ENCODE results near the gene FBXO3.

GRCh38 chr11:33708985-33709384 is 65.3 kb downstream of the FBXO3 start:
- TF ChIP-seq, protein P1, sequence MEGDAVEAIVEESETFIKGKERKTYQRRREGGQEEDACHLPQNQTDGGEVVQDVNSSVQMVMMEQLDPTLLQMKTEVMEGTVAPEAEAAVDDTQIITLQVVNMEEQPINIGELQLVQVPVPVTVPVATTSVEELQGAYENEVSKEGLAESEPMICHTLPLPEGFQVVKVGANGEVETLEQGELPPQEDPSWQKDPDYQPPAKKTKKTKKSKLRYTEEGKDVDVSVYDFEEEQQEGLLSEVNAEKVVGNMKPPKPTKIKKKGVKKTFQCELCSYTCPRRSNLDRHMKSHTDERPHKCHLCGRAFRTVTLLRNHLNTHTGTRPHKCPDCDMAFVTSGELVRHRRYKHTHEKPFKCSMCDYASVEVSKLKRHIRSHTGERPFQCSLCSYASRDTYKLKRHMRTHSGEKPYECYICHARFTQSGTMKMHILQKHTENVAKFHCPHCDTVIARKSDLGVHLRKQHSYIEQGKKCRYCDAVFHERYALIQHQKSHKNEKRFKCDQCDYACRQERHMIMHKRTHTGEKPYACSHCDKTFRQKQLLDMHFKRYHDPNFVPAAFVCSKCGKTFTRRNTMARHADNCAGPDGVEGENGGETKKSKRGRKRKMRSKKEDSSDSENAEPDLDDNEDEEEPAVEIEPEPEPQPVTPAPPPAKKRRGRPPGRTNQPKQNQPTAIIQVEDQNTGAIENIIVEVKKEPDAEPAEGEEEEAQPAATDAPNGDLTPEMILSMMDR (IDR thresholded peaks at IDR 0.05): no peak
- no peak for TF ChIP-seq POLR2A (IDR thresholded peaks at IDR 0.05)

Measured in Peyer's patch (tissue), 4 donors.